Measurements from ENCODE around the gene FLCN.

Gene FLCN

DNA sequence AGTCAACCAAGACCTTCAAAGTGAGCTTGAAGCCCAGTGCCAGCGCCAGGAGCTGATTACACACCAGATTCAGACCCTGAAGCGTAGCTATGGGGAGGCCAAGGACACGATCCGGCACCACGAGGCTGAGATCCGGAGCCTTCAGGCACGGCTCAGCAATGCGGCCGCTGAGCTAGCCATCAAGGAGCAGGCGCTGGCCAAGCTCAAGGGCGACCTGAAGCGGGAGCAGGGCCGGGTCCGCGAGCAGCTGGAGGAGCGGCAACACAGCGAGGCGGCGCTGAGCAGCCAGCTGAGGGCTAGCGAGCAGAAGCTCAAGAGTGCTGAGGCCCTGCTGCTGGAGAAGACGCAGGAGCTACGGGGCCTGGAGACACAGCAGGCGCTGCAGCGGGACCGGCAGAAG lies 72.8 kb downstream of the FLCN start:
- DNase-seq = no peak
